Ectodermal cell (in vitro differentiated cells): ENCODE results near the gene KBTBD6.

Experiments
- H3K27ac ChIP-seq: 2 replicates; pipeline ENCODE4 v1.7.0; 2013; ENCODE audit warnings: mild to moderate bottlenecking, low read depth, low read length; ENCODE audit not compliant: insufficient read depth, poor library complexity, severe bottlenecking
- H3K27me3 ChIP-seq: 2 replicates; pipeline ENCODE4 v1.7.0; 2013; ENCODE audit warnings: mild to moderate bottlenecking, low read length; ENCODE audit not compliant: insufficient read depth, control insufficient read depth, poor library complexity, severe bottlenecking
- H3K36me3 ChIP-seq: one replicate; pipeline ENCODE4 v1.7.0; 2013; ENCODE audit warnings: low read length; ENCODE audit not compliant: control insufficient read depth, insufficient read depth
- H3K4me1 ChIP-seq: one replicate; pipeline ENCODE4 v1.7.0; 2013; ENCODE audit warnings: low read length; ENCODE audit not compliant: control insufficient read depth, insufficient read depth
- H3K4me3 ChIP-seq: 2 replicates; pipeline ENCODE4 v1.7.0; 2013; ENCODE audit warnings: low read depth, low read length, control low read depth; ENCODE audit not compliant: insufficient read depth
- H3K9me3 ChIP-seq: 2 replicates; pipeline ENCODE4 v1.7.0; 2013; ENCODE audit warnings: mild to moderate bottlenecking, low read length, moderate library complexity; ENCODE audit not compliant: control insufficient read depth
- WGBS, 2 experiments: methylation state at CpG; one replicate each; pipeline ENCODE4 v1.1.7; 2013; ENCODE audit warnings: missing lambda C conversion rate in 2 of 2; 5-methylcytosine and 5-hydroxymethylcytosine counted together

The KBTBD6 gene

DNA sequence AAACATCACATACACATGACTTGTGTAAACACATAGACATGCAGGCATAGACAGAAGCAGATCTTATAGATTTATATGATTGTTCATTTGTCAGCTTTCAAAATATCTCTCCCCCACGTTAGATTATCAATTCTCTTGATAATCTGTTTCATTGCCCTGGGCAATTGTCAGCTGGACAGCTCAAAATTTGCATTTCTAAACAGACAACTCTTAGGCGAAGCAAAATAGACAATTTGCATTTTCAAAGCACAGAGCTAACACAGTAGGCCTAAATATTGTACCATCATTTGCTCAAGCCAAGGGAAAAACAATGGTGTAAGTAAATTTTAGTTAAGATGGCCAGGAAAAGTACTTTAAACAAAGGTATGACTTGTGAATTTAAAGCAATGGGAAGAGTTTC is 24.0 kb upstream of the KBTBD6 start:
- Histone ChIP-seq H3K4me1 (no peaks in the 10 kb centered on the region), H3K9me3 (no peaks in the 10 kb centered on the region), H3K4me3 (no peak overlapping the region), H3K27ac (no peak overlapping the region), H3K36me3 (no peaks in the 10 kb centered on the region), H3K27me3 (no peaks in the 10 kb centered on the region)
- WGBS, 2 experiments, result 46 to 49% methylated on average over 2 of the region's 2 CpGs

DNA sequence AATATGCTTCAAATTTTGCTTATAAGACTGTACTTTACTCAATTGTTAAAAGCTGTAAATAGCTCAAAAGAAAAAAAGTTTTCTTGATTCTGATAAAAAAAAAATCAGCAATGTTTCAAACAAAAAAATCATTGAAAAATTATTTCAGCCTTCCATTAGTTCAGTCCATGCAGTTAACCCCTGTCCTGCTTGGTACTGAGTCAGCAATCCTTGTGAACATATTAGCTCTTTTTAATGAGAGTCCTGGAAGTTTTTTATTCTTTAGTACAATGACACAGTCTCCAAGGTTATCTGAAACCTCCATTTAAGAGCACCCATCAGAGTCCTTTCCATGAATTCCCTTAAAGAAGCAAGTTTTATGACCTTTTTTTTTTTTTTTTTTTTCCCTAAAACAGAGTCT is 21.4 kb upstream of the KBTBD6 start:
- Histone ChIP-seq H3K4me1 (no peaks in the 10 kb centered on the region), H3K36me3 (peaks cover 5% of the 10 kb centered on the region), H3K27me3 (no peaks in the 10 kb centered on the region), H3K4me3 (no peak overlapping the region), H3K9me3 (no peaks in the 10 kb centered on the region), H3K27ac (no peak overlapping the region)

DNA sequence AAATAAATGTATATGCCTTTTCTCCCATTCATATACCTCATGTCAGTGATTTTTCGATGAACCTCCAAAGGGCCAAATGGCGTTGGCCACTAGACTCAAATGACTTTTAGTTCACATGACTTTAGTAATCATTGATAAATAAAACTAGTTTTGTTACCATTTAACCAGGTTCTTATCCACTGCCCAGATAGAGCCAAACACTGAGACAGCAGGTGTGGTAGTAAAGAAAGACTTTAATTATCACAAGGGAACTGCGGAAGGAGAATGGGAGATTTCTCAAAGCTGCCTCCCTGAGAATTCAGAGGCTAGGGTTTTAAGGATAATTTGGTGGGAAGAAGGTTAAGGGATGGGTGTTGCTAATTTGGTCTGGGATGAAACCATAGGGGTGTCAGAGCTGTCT is 19.4 kb upstream of the KBTBD6 start:
- Histone ChIP-seq H3K4me1 (no peaks in the 10 kb centered on the region), H3K27me3 (no peaks in the 10 kb centered on the region), H3K36me3 (peaks cover 5% of the 10 kb centered on the region), H3K27ac (no peak overlapping the region), H3K9me3 (no peaks in the 10 kb centered on the region), H3K4me3 (no peak overlapping the region)
- 85 to 99% methylated on average over 3 of the region's 3 CpGs for WGBS, 2 experiments

DNA sequence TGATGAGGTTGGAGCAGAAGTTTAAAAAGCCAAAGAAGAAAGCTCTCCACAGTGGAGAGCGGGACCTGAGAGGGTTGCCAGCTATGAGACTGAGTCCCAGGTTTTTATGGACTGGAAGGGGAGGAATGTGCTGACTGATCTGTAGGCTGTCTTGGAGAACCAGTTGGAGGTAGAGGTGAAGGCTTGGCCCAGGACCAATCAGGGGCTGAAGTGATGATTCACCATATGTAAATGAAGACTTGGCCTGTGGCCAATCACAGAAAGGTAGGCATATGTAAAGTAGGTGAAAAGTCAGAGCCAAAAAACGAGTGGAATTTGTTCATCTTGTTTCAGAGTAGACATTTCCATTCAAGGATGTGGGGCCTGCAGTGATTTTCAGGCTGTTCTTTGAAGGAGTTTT is 17.5 kb upstream of the KBTBD6 start:
- Histone ChIP-seq H3K4me1 (no peaks in the 10 kb centered on the region), H3K9me3 (no peaks in the 10 kb centered on the region), H3K4me3 (no peak overlapping the region), H3K36me3 (peaks cover 5% of the 10 kb centered on the region), H3K27me3 (no peaks in the 10 kb centered on the region), H3K27ac (no peak overlapping the region)
- WGBS, 2 experiments, result 86 to 91% methylated on average over 2 of the region's 2 CpGs

DNA sequence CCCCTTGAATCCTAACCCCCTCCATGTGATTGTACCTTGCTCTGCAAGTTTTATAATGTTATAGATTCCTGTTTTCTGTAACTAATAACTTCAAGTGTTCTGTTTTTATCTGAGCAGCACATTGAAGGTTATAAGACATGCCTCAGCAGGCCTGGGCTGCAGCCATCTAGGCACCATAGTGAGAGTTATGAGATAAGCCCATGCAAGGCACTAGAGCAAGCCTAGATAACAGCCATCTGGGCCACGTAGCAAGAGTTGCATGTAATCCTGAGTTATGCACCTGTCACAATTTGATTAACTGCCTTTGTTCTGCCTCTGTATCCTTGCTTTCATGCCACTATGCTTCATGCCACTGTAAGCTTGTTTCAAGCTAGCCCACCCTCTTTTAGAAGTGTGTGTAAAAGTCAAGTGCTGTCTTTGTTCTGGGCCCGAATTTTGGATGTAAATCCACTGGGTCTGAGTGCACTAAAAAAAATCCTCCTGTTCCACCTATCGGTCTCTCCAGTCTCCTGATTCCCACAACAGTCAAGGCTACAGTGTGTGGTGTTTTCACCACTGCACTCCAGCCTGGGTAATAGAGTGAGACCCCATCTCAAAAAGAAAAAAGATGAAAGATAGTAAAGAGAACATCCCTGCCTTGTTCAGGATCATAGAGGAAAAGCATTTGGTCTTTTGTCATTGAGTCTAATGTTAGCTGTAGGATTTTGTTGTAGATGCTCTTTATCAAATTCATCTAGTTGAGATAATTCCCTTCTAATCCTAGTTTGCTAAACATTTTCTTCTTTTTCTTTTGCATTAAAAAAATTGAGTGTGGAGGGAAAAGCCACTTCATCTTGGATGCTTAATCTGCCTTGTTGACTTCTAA is 16.0 kb upstream of the KBTBD6 start:
- H3K4me1 ChIP-seq, result no peaks in the 10 kb centered on the region
- H3K27me3 ChIP-seq, result no peaks in the 10 kb centered on the region
- H3K9me3 ChIP-seq, result no peaks in the 10 kb centered on the region
- H3K4me3 ChIP-seq, result no peak overlapping the region
- H3K36me3 ChIP-seq, result peaks cover 5% of the 10 kb centered on the region
- WGBS, 2 experiments, result 93% methylated on average over 3 of the region's 3 CpGs
- H3K27ac ChIP-seq, result no peak overlapping the region

DNA sequence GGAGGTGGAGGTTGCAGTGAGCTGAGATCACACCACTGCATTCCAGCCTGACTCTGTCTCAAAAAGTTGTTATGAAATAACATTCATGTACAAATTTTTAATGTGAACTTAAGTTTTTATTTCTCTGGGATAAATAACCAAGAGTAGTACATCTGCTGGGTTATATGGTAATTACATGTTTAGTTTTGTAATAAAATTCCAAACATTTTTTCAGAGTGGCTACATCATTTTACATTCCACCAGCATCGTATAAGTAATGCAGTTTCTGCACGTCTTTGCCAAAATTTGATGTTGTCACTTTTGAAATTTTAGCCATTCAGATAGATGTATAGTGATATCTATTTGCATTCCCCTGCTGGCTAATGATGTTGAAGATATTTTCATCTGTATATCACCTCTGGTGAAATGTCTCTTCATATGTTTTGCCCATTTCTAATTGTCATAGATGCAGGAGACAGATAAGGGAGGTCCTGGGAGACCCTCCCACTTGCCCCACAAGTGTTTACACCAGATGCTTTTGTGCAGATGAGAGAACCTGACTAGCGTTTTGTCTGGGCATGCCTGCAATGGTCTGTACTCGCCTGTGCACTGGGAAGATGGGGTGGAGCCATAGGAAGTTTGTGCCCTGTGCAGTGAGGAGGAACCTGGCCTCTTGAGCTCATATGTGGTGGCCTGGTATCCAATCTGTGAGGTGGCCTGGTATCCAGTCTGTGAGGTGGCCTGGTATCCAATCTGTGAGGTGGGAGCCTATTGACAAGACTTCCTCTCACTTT is 12.7 kb upstream of the KBTBD6 start:
- WGBS, 2 experiments, result 89 to 96% methylated on average over 4 of the region's 4 CpGs

DNA sequence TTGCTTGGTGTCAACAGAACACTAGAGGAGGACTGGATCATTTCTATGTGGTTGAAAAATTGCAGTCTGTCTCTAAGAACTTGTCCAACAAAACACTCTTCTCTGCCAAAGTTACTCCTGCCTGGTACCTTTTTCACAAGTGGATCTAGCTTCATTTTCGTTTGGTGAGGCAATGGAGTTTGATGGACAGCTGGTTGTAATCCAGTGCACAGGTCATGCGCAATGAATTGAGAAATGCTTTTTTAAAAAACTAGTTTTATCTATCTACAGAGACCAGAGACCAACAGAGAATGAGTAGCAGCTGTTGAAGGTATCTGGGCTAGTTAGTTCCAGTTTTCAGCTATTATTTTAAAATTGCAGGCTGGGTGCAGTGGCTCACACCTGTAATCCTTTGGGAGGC is 12.0 kb upstream of the KBTBD6 start:
- Histone ChIP-seq H3K9me3 (no peaks in the 10 kb centered on the region), H3K27me3 (no peaks in the 10 kb centered on the region), H3K27ac (no peak overlapping the region), H3K36me3 (peaks cover 2% of the 10 kb centered on the region), H3K4me3 (no peak overlapping the region), H3K4me1 (no peaks in the 10 kb centered on the region)
- WGBS, 2 experiments, result 94 to 95% methylated on average over 2 of the region's 2 CpGs

More for the DNA sequence above, 12.7 kb upstream of the KBTBD6 start:
- Histone ChIP-seq H3K27me3 (no peaks in the 10 kb centered on the region), H3K4me3 (no peak overlapping the region), H3K9me3 (no peaks in the 10 kb centered on the region), H3K27ac (no peak overlapping the region), H3K36me3 (peaks cover 5% of the 10 kb centered on the region), H3K4me1 (no peaks in the 10 kb centered on the region)

DNA sequence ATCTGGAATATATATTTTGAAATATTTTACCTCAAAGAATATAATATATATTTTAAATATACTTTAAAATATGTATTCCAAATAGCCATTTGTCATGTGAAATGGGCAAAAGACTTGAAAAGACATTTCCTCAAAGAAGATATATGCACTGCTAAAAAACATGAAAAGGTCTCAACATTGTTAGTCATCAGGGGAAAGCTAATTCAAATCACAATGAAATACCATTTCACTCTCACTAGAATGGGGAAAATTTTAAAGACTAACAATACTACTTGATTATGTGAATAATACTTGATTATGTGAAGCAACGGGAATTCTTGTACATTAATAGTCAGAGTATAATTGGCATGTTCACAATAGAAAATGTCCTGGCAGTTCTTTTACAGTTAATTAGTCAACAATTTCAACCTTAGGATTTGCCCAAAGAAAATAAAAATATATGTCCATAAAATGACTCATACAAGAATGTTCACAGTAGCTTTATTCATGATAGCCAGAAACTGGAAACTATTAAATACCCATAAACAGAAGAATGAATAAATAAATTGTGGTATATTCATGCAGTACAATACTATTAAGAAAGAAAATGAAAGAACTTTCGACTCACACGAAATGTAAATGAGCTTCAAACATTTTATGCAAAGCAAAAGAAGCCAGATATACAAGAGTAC is 6.8 kb upstream of the KBTBD6 start:
- Histone ChIP-seq H3K9me3 (no peaks in the 10 kb centered on the region), H3K27me3 (no peaks in the 10 kb centered on the region), H3K4me1 (no peaks in the 10 kb centered on the region), H3K4me3 (no peak overlapping the region), H3K27ac (no peak overlapping the region), H3K36me3 (no peaks in the 10 kb centered on the region)
- 95% methylated on average over 3 of the region's 3 CpGs; no CpG with 5 or more reads in 1 of the 2 experiments for WGBS, 2 experiments

DNA sequence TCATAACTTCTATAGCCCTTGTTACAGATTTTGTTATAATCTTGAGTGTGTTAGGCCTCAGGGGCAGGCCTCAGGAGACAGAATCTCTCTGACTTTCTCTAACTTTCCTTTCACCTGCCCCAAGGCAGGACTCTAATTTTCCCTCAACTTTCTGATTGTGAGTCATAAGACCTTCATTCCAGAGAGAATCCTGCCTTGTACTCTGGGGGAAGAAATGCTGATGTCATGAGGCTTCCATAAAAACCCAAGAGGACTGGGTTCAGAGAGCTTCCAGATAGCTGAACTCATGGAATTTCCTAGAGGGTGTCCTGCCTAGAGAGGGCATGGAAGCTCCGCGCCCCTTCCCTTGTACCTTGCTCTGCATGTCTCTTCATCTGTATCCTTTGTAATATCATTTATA is 5.3 kb upstream of the KBTBD6 start:
- Histone ChIP-seq H3K27ac (no peak overlapping the region), H3K4me1 (peaks cover 6% of the 10 kb centered on the region), H3K36me3 (no peaks in the 10 kb centered on the region), H3K4me3 (no peak overlapping the region), H3K27me3 (no peaks in the 10 kb centered on the region), H3K9me3 (no peaks in the 10 kb centered on the region)
- WGBS, 2 experiments, result 85 to 87% methylated on average over 2 of the region's 2 CpGs

DNA sequence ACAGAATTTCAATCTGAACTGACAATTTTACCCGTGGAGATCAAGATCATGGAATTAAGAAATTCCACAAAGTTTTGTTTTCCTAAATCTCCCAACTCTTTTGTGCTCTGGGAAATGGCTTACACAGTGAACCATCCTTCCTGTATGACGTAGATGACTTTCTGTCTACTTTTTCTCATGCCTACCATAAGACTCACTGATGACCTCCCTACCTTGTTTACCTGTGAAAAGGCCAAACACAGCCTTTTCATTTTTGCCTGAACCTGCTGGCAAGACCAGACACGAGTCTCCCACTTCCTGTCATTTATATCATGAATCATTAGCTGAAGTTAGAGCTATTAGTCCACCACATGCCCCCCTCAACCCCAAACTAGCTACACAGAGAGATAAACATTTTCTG is 4.6 kb upstream of the KBTBD6 start:
- no peaks in the 10 kb centered on the region for H3K36me3 ChIP-seq
- H3K9me3 ChIP-seq, result no peaks in the 10 kb centered on the region
- peaks cover 6% of the 10 kb centered on the region for H3K4me1 ChIP-seq
- no peak overlapping the region for H3K27ac ChIP-seq
- no peak overlapping the region for H3K4me3 ChIP-seq
- WGBS, 2 experiments, result 87 to 94% methylated on average over 3 of the region's 3 CpGs
- H3K27me3 ChIP-seq, result no peaks in the 10 kb centered on the region
